ENCODE results near the gene MYL3. TPM values are rescaled to one million over a fixed set of nuclear protein-coding genes. Genes with fewer than 3 reads are reported as not detected.

MYL3 gene
- total RNA-seq, 1 donor from 2014 or later = 3.3 TPM

DNA sequence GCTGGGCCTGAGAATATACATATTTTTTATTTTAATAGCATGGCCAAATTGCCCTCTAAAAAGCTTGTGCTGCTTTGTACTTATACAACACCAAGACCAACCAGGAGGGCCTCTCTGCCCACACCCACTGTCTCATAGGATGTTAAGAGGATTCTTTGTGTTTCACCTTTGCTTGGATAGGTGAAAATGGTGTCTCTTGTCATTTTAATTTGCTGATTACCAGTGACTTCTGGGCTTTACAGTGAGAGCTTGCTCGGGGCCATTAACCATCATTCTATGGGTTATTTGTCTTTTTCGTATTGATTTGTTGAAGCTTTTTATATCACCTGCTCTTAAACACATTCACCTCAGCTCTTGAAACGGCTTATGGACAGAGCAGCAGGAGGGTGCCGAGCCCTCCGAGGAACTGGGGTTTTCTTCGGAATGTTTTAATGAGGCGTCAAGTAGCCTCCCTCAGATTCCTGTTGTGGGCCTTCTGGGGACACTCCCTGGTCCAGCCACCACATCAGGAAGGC is 24.8 kb upstream of the MYL3 start:
- DNase-seq (ENCODE audit: low spot score) (no peak), ATAC-seq (no peak)
- intact Hi-C loops (cut with DNase I) = no loop called here

DNA sequence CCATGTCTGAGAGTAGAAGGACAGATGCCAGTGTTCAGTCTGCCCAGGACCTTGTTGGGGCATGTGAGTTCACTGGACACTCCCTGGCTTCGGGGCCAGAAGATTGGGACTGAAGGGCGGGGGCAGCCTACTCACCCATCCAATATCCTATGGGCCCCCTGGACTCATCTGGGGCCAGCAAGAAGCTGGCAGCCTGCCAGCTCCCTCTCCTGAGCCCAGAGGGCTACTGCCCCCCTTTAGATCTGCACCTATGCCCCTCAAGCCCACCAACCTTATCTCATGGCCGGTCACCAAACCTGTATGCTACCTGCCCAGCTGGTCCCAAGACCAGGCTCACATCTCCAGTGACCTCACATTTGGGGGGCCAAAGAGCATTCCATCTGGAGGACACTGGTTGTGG is 22.4 kb upstream of the MYL3 start:
- ATAC-seq (no peak), DNase-seq (ENCODE audit: low spot score) (no peak)
- intact Hi-C loops (cut with DNase I) = no loop called here

DNA sequence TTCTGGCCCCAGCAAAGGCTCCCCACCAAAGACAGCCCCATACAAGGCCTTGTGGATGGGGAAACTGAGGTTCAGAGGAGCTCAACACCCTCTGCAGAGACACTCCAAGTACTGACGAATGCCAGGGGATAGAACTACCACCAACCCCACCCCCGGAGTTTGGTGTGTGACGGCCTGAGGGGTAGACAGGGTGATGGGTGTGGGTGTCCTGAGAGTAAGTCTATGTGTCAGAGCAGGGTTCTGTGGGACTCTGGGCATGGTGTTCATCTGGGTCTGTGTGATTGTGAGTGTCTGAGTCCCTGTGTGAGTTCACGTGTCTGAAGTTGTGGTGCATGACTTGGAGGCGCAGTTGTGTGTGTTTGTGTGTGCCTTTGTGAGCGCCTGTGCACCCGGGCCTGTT is 21.7 kb upstream of the MYL3 start:
- intact Hi-C loops (cut with DNase I) = no loop called here
- ATAC-seq (no peak), DNase-seq (ENCODE audit: low spot score) (no peak)

DNA sequence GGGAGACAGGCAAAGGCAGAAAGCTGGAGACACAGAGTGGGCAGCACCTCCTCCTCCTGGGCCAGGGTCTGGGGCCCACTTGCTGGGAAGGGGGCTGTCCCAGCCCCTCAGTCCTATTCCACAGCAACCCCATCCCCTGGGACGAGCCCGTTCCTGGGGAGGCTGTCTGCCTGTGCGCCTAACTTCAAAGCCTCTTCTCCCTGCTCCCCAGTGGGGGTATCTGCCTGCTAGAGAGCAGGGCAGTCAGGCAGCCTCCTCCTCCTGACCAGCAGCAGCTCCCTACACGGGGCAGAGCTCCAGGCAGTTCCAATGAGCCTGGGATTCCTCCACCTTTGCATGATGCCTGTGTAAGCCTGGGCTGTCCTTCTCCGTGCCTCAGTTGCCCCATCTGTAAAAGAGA is 21.2 kb upstream of the MYL3 start:
- DNase-seq (ENCODE audit: low spot score) (no peak), ATAC-seq (no peak)
- intact Hi-C loops (cut with DNase I) = no loop called here

DNA sequence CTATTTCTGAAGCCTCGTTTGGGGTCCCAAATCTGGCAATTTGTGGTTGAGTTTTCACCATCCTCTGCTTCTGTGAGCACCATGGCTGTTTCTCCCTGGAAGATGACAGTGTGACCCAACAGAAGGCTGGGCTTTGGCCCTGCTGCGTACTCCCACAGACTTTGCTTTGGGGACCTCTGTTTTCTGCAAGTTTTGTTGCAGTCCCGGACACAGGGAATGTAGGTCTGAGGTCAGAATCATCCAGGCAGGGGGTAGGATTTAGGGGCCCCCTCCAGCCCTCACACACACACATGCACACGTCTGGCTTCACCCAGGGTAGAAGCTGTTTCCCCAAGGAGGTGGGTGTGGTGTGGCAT is 20.6 kb upstream of the MYL3 start:
- DNase-seq (ENCODE audit: low spot score) (no peak), ATAC-seq (no peak)
- intact Hi-C loops (cut with DNase I) = no loop called here

DNA sequence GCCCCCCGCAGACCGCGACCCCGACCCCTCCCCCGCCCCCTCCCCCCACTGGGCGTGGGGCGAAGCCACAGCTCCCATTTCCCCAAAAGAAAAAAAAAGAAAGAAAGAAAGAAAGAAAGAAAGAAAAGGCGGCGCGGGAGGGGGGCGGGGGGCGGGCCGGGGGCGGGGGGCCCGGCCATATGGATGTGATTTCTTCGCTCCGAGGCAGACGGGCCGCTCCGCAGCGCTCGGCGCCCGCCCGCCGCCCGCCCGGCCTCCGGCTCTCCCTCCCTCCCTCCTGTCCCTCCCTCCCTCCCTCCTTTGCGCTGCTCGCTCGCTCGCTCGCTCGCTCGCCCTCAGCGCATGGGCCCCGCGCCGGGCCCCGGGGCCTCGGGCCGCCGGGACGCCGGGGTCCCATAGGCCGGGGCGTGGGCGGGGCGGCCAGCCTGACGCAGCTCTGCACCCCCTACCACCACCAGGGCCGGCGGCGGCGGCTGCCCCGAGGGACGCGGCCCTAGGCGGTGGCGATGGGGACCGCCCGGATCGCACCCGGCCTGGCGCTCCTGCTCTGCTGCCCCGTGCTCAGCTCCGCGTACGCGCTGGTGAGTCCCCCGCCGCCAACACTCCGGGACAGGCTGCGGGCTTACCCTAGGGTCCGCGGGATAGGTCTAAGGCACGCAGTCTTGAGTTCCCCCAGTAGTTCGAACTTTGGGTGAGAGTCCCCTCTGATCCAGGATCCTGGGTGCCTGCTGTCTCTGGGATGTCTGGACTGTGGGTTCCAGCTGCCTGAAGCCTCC is 20.0 kb upstream of the MYL3 start:
- ATAC-seq = no peak
- intact Hi-C loops (cut with DNase I) = no loop called here
- DNase-seq (ENCODE audit: low spot score) = no peak

DNA sequence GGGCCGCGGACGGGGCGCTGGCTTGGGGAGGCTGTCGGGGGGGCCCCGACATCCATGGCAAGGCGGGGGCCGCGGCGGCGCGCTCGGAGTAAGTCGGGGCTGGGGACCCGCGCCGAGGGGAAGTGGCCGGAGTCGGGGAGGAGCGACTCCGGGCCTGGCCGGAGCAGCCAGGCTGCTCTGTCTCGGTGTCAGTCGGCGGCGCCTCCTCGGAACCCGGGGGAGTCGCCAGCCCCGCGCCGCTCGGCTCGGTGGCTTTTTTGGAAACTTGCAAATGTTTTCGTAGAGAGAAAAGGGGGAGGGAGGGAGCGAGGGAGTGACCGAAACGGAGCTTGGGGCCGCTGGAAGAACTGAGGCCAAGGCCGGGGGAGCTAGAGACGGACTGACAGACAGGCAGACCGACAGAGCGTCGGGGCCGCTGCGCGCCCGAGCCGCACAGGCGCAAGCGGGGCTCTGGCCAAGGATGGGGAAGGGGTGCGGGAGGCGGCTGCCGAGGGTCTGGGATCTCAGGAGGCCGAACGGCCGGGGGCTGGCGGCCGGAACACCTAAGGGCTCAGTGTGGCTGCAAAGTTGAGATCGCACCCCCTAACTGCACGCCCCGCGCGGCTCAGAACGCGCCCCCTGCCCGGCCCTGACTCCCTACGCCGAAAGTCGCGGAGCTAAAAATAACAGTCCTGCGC is 19.3 kb upstream of the MYL3 start:
- intact Hi-C loops (cut with DNase I) = no loop called here
- ATAC-seq (peak; percentile 22), DNase-seq (ENCODE audit: low spot score) (no peak)

DNA sequence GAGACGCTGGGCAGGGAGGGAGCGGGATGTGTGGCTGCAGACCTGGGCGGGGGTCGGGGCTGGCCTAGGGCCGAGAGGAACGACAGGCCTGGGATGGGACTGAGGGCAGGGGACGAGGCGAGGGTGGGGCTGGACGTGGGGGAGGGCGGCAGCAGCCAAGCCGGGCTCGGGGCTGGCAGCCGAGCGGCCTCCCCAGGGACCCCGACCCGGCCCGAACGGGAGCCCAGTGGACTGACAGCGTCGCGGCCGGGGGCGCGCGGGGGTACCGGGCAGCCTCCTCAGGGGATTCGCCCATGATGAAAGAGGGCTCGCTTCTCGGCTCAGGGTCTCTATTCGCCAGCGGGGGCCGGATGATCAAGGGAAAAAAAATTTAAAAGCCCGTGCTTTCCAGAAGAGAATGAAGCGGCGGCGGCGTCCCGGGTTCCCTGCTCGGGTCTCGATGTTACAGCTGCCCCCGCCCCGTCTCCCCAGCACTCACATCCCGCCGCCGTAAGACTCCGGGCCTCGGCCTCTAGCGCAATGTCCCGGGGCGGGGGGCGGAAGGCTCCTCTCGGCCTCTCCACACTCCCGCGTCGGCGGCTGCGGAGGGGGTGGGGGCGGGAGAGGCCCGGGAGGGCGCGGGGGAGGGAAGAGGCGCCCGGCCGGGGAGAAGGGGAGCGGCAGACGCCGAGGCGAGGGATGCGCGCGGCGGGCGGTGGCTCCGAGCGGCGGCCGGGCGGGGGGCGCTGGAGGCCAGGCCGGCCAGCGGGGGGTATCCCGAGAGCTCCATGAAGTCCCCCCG is 18.5 kb upstream of the MYL3 start:
- no peak for DNase-seq (ENCODE audit: low spot score)
- intact Hi-C loops (cut with DNase I) = no loop called here

DNA sequence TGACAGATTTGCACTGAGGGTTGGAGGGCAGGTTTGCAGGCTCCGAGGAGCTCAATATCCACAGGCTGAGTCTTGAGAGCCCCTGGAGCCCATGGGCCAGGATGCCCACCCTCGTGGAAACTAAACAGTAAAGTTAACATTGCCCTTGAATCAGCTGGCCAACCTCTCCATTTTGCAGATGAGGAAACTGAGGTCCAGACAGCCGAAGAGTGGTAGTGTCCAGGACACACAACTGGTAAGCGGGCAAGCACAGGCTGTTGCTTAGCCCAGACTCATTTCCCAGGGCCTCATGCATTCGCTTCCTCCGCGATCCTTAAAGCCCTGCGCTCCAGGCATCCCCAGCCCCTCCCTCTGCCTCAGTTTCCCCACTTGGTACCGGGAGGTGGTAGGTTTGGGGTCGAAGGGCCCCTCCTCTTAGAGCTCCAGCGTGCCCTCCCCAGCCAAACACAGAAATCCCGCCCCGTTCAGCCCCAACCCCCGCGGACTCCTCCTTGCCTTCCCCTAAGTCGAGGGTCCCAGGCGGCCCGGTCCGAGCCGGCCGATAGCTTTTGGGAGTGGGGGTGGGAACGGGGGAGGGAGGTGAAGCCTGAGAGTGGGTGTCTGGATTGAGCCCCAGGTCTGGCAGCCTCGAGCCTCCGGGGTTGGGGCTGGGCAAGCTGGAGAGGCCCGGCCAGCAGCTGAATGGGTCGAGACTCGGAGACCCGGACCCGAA is 17.8 kb upstream of the MYL3 start:
- no peak for ATAC-seq
- no peak for DNase-seq (ENCODE audit: low spot score)
- intact Hi-C loops (cut with DNase I) = no loop called here

More for the DNA sequence above, 18.5 kb upstream of the MYL3 start:
- ATAC-seq = peak; percentile 31

DNA sequence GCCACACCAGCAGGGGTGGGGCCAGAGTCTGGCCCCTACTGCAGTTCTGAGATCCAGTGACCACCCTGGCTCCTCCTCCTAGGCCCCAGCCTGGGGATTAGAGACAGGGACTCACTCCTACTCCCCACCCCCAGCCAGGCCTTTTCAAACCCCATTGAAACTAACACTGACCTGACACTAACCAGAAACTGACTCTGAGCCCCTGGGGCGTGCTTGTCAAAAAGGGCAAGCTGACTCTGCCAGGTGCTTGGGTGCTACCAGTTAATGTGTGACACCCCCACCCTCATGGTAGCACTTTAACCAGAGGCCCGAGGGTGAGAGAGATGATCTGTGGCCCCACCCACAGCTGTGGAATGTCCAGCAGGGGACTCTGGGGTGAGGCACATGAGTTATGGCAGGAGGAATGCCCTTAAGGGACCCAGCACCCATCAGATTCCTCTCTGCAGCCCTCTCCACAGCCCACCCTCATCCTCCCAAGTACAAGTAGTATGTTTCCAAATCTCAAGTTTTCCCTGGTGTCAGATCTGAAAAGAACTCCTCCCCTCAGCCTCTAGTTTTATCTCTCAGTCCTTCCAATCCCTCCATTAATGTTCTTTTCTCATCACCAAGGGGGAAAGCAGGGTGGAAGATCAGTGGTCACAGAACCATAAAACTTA is 15.7 kb upstream of the MYL3 start:
- ATAC-seq (no peak), DNase-seq (ENCODE audit: low spot score) (no peak)
- intact Hi-C loops (cut with DNase I) = no loop called here

DNA sequence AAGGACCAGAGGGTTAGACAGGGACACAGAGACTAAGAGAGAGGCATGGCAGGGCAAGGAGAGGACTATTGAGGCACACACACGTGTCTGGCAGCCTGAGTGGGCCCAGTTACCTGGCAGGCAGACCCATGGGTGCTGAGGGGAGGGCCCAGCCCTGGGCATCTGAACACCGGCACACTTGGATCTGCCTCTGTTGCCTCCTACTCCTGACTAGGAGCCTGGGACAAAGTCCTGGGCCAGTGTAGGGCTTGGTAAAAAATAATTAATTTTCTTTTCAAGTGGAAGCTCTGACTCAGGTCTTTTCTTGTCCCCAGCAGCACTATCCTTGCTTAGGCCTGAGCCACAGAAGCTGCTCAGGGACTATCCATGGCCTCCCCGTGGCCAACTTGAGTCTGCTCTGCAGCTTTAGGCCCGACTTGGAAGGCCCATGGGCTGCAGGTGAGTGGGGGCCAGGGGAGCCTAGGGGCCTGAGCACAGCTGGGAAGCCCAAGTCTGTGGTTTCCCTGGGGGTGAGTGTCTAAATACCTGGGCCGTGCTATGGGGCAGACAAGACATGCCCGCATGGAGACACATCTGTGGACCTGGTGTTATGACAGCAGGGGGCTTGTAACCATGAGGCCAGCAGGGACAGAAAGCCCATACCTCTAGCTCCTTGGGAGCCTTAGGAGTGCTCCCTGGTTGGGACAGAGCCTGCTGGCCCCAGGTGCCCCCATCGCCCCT is 14.3 kb upstream of the MYL3 start, which contains the start of gene PTH1R:
TSS of gene PTH1R (plus strand) at position 316 of the 720 bp plus-strand sequence. CDS start 5,839 bp downstream, outside the sequence.
- intact Hi-C loops (cut with DNase I) = no loop called here
- ATAC-seq (no peak), DNase-seq (ENCODE audit: low spot score) (no peak)

DNA sequence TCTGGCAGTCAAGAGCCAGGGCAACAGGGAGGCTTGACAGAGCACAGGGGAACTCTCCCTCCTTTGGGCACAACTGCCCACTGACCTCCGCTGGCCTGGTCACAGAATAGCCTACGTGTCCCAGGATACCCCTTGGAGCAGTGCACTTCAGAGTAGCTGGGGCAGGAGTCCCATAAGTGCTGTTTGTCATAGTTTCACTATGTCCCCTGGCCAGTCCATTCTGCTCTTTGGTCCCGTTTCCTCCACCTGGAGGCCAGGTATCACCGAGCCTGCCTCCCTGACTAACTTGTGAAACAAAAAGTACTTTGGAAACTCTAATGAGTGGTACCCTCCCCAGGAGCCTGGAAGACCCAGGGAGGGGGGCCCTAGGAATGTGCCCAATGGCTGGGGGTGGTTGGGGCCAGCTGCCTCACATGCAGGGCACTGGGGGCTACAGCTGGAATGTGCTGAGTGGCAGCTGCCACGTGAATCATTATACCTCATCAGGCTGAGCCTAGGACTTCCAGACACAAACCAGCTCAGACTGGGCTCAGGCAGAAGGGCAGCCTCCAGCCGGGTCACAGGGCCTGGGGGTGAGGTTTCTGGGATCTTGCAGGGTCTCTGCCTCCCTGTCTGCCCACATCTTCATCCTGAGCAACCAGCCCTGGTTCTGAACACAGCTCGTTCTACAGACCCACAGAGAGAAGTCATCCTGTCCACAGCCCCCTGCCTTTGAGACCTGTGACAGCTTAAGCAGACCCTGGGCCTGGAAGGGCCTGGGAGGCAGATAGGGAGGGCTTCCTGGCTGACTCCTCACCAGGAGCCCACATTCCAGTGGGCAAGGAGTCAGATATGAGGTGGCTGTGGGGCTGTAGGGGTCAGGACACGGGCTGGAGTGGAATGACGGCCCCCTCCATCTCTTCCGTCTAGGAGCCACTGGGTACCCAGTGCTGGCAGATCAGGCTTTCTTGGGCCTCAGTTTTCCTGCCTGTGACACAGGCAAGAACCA is 13.4 kb upstream of the MYL3 start:
- DNase-seq (ENCODE audit: low spot score) (no peak), ATAC-seq (no peak)
- intact Hi-C loops (cut with DNase I) = no loop called here

DNA sequence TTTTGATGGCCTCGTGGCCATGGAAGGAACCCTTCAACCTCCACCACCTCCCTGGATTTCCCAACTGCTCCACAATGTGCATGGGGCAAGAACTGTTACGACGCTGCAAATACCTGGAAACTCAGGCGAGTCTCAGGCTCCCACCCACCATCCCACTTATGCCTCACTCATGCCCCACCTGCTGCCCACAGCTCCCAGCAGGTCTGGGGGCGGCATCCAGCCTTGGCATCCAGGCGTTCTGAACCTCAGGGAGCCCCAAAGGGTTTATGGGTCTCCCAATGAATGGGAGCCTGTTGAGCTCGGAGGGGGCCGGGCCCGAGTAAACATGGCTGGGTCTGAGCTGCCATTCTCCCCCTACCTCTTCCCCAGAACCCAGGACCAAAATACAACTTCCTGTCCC is 12.3 kb upstream of the MYL3 start:
- intact Hi-C loops (cut with DNase I) = no loop called here

DNA sequence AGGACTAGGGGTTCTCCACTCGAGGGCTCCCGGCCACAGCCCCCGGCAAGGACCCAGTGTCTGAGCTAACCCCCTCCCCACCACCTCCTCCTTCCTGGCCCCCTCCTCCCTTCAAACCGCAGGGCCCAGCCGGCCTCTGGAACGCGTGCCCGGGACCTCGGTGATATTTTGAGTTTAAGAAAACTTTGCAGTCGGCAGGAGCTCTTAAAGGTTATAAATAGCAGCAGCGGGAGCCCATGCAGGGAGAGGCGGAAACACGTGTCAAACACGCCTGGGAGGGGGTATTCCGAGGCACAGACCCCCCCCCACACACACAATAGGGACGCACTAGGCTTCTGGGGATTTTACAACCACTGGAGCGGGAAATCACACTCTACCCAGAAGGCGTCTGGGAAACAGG is 11.2 kb upstream of the MYL3 start:
- ATAC-seq (peak; percentile 46), DNase-seq (ENCODE audit: low spot score) (no peak)
- intact Hi-C loops (cut with DNase I) = no loop called here

More for the DNA sequence above, 12.3 kb upstream of the MYL3 start:
- no peak for DNase-seq (ENCODE audit: low spot score)
- ATAC-seq = no peak

DNA sequence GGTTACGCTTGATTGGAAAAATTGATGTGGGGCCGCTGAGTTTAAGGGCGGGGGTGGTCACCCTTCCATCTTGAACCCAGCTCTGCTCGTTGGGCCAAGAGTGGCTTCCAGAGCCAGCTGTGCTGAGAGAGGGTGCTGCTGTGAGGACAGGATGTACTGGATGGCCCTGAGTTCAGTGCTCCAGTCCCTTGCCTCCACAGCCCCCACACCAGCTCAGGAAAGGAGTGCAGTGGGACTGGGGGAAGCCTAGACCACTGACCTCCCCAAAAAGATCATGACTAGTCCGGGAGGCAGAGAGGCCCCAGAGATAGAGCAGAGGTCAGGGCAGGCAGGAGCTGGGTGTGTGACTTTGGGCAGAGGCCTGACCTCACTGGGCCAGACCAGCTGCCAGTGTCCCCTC is 10.3 kb upstream of the MYL3 start:
- no peak for DNase-seq (ENCODE audit: low spot score)
- intact Hi-C loops (cut with DNase I) = no loop called here
- no peak for ATAC-seq

DNA sequence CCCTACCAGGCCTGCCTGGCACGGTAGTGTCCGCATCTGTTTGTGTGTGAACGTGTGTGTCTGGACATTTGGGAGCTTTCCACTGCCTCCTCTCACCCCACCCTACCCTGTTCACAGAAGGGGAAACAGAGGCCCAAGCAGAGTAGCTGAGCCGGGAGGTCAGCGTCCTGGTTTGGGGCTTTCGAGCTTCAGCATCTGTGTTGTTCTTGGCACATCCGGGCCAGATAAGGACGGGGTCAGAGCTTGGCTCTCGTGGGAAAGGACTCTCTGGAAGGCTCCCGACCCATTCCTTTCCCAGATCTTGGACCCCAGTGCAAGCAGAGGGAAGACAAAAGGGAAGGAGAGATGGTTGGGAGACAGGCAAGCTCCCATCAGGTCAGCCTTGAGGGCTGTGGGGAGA is 8.0 kb upstream of the MYL3 start:
- DNase-seq (ENCODE audit: low spot score) (no peak), ATAC-seq (no peak)
- intact Hi-C loops (cut with DNase I) = no loop called here

DNA sequence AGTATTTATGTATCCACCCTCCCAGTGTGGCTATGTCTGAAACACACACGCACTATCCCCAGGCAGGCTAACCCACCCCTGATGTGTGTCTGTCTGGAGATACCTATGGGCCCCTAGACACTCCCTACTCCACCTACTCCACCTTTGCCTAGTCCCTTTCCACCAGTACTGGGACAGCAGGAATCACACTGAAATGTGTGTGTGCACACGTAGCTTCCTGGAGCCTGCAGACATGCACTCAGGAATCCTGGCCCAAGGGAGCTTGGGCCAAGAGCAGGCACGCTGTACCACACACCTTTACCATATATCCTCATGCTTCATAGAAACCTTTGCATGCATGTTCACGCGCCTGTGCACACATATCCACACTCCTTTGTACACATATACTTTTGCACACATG is 7.4 kb upstream of the MYL3 start:
- intact Hi-C loops (cut with DNase I) = no loop called here
- ATAC-seq (no peak), DNase-seq (ENCODE audit: low spot score) (no peak)
